ENCODE measurements around the gene NCKAP5. TPM values are rescaled to one million over a fixed set of nuclear protein-coding genes. Genes with fewer than 3 reads are reported as not detected.

Gene NCKAP5
- total RNA-seq, 1 donor from 2014 or later: 2.7 TPM

DNA sequence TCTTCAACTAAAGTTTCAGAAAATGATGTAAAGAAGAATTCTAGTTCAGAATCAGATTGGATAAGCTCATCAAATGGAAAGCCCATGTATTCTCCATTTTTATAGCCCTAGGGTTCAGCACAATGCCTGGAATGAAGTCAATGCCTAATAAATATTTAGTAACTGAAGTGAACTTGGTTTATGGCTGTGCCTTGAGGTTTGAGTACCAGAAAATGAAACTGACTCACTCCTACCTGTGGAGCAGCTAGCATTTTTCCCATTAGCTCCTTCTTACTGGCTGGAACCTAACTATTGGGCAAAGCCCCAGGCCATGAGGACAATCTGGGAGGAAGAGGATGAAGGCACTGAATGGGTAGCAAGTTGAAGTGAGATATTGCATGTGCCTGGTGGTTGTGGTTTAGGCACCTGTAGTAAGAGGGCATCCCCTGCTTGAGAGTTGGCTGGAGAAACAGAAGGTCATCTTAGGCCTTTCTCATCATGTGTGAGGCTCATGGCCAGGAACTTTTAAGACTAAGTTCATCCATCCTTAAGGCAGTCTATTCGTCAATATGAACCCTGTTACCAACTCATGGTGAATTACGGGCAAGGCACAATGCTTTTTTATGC lies 813.3 kb downstream of the NCKAP5 start:
- no peak for FAIRE-seq
- Mint-ChIP-seq H3K36me3 (ENCODE audit: low read depth, unreplicated experiment) (no peaks in the 10 kb centered on the region), H3K4me1 (ENCODE audit: low read depth, unreplicated experiment) (peaks cover 19% of the 10 kb centered on the region), H3K4me3 (ENCODE audit: unreplicated experiment) (no peak overlapping the region), H3K27me3 (ENCODE audit: low read depth, unreplicated experiment) (peaks cover 6% of the 10 kb centered on the region), H3K27ac (ENCODE audit: unreplicated experiment) (no peak overlapping the region), H3K9me3 (ENCODE audit: unreplicated experiment) (no peaks in the 10 kb centered on the region)
- H3K27me3 ChIP-seq (ENCODE audit: insufficient read depth, low read length): no peaks in the 10 kb centered on the region
- no peak overlapping the region for H3K4me2 ChIP-seq (ENCODE audit: low read length)
- no peaks in the 10 kb centered on the region for H4K20me1 ChIP-seq (ENCODE audit: insufficient read depth, low read length)
- DNase-seq (ENCODE audit: low read depth): no peak
- no peak overlapping the region for H3K4me3 ChIP-seq (ENCODE audit: insufficient read depth, low read depth, low read length)
- no peaks in the 10 kb centered on the region for H3K4me1 ChIP-seq (ENCODE audit: insufficient read depth, low read length)
- H2AFZ ChIP-seq (ENCODE audit: low read depth, low read length): no peak overlapping the region
- no peaks in the 10 kb centered on the region for H3K36me3 ChIP-seq (ENCODE audit: insufficient read depth, low read length)
- H3K79me2 ChIP-seq (ENCODE audit: insufficient read depth, low read length): no peaks in the 10 kb centered on the region
- no peak overlapping the region for H3K27ac ChIP-seq (ENCODE audit: low read depth, low read length)
- no peaks in the 10 kb centered on the region for H3K9me3 ChIP-seq (ENCODE audit: insufficient read depth, low read depth, low read length)
- no peak overlapping the region for H3K9ac ChIP-seq (ENCODE audit: low read length)
- no peak for TF ChIP-seq EZH2 (IDR thresholded peaks at IDR 0.05; ENCODE audit: insufficient read depth, low read length)
- TF ChIP-seq, protein P1, sequence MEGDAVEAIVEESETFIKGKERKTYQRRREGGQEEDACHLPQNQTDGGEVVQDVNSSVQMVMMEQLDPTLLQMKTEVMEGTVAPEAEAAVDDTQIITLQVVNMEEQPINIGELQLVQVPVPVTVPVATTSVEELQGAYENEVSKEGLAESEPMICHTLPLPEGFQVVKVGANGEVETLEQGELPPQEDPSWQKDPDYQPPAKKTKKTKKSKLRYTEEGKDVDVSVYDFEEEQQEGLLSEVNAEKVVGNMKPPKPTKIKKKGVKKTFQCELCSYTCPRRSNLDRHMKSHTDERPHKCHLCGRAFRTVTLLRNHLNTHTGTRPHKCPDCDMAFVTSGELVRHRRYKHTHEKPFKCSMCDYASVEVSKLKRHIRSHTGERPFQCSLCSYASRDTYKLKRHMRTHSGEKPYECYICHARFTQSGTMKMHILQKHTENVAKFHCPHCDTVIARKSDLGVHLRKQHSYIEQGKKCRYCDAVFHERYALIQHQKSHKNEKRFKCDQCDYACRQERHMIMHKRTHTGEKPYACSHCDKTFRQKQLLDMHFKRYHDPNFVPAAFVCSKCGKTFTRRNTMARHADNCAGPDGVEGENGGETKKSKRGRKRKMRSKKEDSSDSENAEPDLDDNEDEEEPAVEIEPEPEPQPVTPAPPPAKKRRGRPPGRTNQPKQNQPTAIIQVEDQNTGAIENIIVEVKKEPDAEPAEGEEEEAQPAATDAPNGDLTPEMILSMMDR (IDR thresholded peaks at IDR 0.05; ENCODE audit: insufficient read depth, low read depth, low read length): no peak

DNA sequence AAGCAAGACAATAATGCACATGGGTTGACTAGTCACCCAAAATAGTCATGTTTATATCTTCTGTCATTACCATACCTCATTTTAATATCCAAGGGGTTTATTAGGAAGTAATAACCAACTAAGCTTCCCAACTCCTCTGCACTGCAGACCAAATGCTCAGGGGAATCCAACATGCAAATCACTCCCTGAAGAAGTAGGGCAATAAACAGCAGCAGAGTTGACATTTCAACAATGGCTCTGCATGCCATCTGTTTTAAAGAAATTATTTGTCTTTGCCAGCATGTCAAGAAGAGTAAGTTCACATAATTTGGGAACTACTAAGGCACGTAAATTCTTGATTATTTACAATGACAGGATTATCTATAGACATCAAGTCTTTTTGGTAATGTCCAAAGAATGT lies 813.9 kb downstream of the NCKAP5 start:
- TF ChIP-seq, protein P1 (IDR thresholded peaks at IDR 0.05; ENCODE audit: insufficient read depth, low read depth, low read length): no peak
- TF ChIP-seq EZH2 (IDR thresholded peaks at IDR 0.05; ENCODE audit: insufficient read depth, low read length): no peak
- no peak overlapping the region for H3K4me2 ChIP-seq (ENCODE audit: low read length)
- Mint-ChIP-seq H3K9me3 (ENCODE audit: unreplicated experiment) (no peaks in the 10 kb centered on the region), H3K27me3 (ENCODE audit: low read depth, unreplicated experiment) (peaks cover 6% of the 10 kb centered on the region), H3K4me3 (ENCODE audit: unreplicated experiment) (no peak overlapping the region), H3K27ac (ENCODE audit: unreplicated experiment) (no peak overlapping the region), H3K36me3 (ENCODE audit: low read depth, unreplicated experiment) (no peaks in the 10 kb centered on the region), H3K4me1 (ENCODE audit: low read depth, unreplicated experiment) (peaks cover 19% of the 10 kb centered on the region)
- no peaks in the 10 kb centered on the region for H3K4me1 ChIP-seq (ENCODE audit: insufficient read depth, low read length)
- no peak for DNase-seq (ENCODE audit: low read depth)
- no peaks in the 10 kb centered on the region for H3K9me3 ChIP-seq (ENCODE audit: insufficient read depth, low read depth, low read length)
- no peak for FAIRE-seq
- H3K27me3 ChIP-seq (ENCODE audit: insufficient read depth, low read length): no peaks in the 10 kb centered on the region
- H3K79me2 ChIP-seq (ENCODE audit: insufficient read depth, low read length): no peaks in the 10 kb centered on the region
- no peak overlapping the region for H2AFZ ChIP-seq (ENCODE audit: low read depth, low read length)
- H4K20me1 ChIP-seq (ENCODE audit: insufficient read depth, low read length): no peaks in the 10 kb centered on the region
- no peak overlapping the region for H3K27ac ChIP-seq (ENCODE audit: low read depth, low read length)
- no peak overlapping the region for H3K9ac ChIP-seq (ENCODE audit: low read length)
- no peaks in the 10 kb centered on the region for H3K36me3 ChIP-seq (ENCODE audit: insufficient read depth, low read length)
- no peak overlapping the region for H3K4me3 ChIP-seq (ENCODE audit: insufficient read depth, low read depth, low read length)

DNA sequence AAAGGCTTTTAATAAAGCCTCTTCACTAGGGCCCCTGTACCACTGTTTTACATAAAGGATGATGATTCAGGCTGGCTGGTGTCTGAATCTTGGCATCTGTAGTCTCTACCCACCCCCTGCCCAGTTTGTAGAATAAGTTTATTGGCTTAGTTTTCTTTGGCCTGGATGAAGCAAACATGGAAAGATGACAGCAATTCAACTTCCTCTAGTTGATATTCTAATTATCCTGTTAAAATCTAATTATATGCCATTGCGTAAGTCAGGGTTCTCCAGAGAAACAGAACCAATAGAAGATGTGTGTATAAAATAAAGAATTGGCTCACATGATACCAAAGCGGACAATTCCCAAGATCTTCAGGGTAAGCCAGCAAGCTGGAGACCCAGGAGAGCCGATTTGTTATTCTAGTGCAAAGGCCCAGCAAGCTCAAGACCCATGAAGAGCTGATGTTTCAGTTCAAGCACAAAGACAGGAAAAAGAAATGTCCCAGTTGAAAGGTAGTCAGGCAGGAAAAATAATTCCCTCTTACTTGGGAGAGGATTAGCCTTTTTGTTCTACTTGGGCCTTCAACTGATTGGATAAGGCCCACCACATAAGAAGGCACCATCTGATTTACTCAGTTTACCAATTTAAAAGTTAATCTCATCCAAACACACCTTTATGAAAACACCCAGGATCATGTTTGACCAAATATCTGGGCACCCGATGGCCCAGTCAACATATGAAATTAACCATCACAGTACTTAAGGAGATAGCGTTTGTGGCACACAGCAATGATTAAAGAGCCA lies 815.6 kb downstream of the NCKAP5 start:
- TF ChIP-seq, protein P1 (IDR thresholded peaks at IDR 0.05; ENCODE audit: insufficient read depth, low read depth, low read length): no peak
- no peak for TF ChIP-seq EZH2 (IDR thresholded peaks at IDR 0.05; ENCODE audit: insufficient read depth, low read length)
- Mint-ChIP-seq H3K27me3 (ENCODE audit: low read depth, unreplicated experiment) (peaks cover 6% of the 10 kb centered on the region), H3K27ac (ENCODE audit: unreplicated experiment) (no peak overlapping the region), H3K36me3 (ENCODE audit: low read depth, unreplicated experiment) (no peaks in the 10 kb centered on the region), H3K9me3 (ENCODE audit: unreplicated experiment) (no peaks in the 10 kb centered on the region), H3K4me1 (ENCODE audit: low read depth, unreplicated experiment) (peaks cover 13% of the 10 kb centered on the region), H3K4me3 (ENCODE audit: unreplicated experiment) (no peak overlapping the region)
- H3K9me3 ChIP-seq (ENCODE audit: insufficient read depth, low read depth, low read length): no peaks in the 10 kb centered on the region
- no peaks in the 10 kb centered on the region for H3K36me3 ChIP-seq (ENCODE audit: insufficient read depth, low read length)
- no peaks in the 10 kb centered on the region for H4K20me1 ChIP-seq (ENCODE audit: insufficient read depth, low read length)
- H3K4me3 ChIP-seq (ENCODE audit: insufficient read depth, low read depth, low read length): no peak overlapping the region
- H2AFZ ChIP-seq (ENCODE audit: low read depth, low read length): no peak overlapping the region
- no peak for DNase-seq (ENCODE audit: low read depth)
- H3K9ac ChIP-seq (ENCODE audit: low read length): no peak overlapping the region
- no peak overlapping the region for H3K27ac ChIP-seq (ENCODE audit: low read depth, low read length)
- H3K4me2 ChIP-seq (ENCODE audit: low read length): no peak overlapping the region
- no peaks in the 10 kb centered on the region for H3K79me2 ChIP-seq (ENCODE audit: insufficient read depth, low read length)
- H3K4me1 ChIP-seq (ENCODE audit: insufficient read depth, low read length): no peaks in the 10 kb centered on the region
- no peaks in the 10 kb centered on the region for H3K27me3 ChIP-seq (ENCODE audit: insufficient read depth, low read length)
- no peak for FAIRE-seq
